GM21619 (cell line): ENCODE measurements around the gene SBNO1.
"Not testable (repeated sequence)": the region's sequence is repeated elsewhere in the genome, so short reads cannot be mapped to it uniquely, and the experiment has no call there.

ENCODE experiments used
- ATAC-seq: cut with Tn5 transposase; IDR thresholded peaks from one replicate; pipeline ENCODE4 v1.9.1; 2021; ENCODE audit not compliant: unreplicated experiment

The SBNO1 gene

GRCh38 chr12:123351349-123351748 lies 13.3 kb downstream of the SBNO1 start:
- ATAC-seq: no peak

- no peak for ATAC-seq
These were observed 17.7 kb downstream of the SBNO1 start for GRCh38 chr12:123346946-123347345.

- no peak for ATAC-seq
These were observed 20.6 kb downstream of the SBNO1 start for GRCh38 chr12:123344086-123344485.

GRCh38 chr12:123337070-123337469 lies 27.6 kb downstream of the SBNO1 start:
- ATAC-seq: no peak

GRCh38 chr12:123336530-123336929 lies 28.1 kb downstream of the SBNO1 start:
- ATAC-seq: no peak

- no peak for ATAC-seq
These were observed 29.2 kb downstream of the SBNO1 start for GRCh38 chr12:123335490-123335889.

- no peak for ATAC-seq
These were observed 34.8 kb downstream of the SBNO1 start for GRCh38 chr12:123329799-123330198.

- ATAC-seq: no peak
These were observed 44.8 kb downstream of the SBNO1 start for GRCh38 chr12:123319826-123320225.

GRCh38 chr12:123319273-123319672 lies 45.4 kb downstream of the SBNO1 start:
- no peak for ATAC-seq

GRCh38 chr12:123313046-123313445 lies 51.6 kb downstream of the SBNO1 start:
- ATAC-seq: not testable (repeated sequence)

GRCh38 chr12:123306200-123306599 lies 58.4 kb downstream of the SBNO1 start:
- no peak for ATAC-seq

GRCh38 chr12:123305136-123305535 lies 59.5 kb downstream of the SBNO1 start:
- ATAC-seq: no peak

GRCh38 chr12:123293178-123293760 lies 71.4 kb downstream of the SBNO1 start:
- no peak for ATAC-seq

GRCh38 chr12:123289911-123290310 lies 74.7 kb downstream of the SBNO1 start:
- ATAC-seq: no peak

- no peak for ATAC-seq
These were observed 75.8 kb downstream of the SBNO1 start for GRCh38 chr12:123288751-123289346.

- no peak for ATAC-seq
These were observed 77.8 kb downstream of the SBNO1 start for GRCh38 chr12:123286652-123287373.

GRCh38 chr12:123284669-123285068 lies 80.0 kb downstream of the SBNO1 start:
- no peak for ATAC-seq

- no peak for ATAC-seq
These were observed 81.2 kb downstream of the SBNO1 start for GRCh38 chr12:123283461-123283860.

- ATAC-seq: no peak
These were observed 82.5 kb downstream of the SBNO1 start for GRCh38 chr12:123282111-123282510.

- ATAC-seq: no peak
These were observed 83.7 kb downstream of the SBNO1 start for GRCh38 chr12:123280971-123281370.

- ATAC-seq: peak; percentile 82
These were observed 86.5 kb downstream of the SBNO1 start for GRCh38 chr12:123278101-123278627.

- ATAC-seq: no peak
These were observed 91.5 kb downstream of the SBNO1 start for GRCh38 chr12:123273166-123273565.
